Fibroblast of gingiva (primary cell): ENCODE data around the gene PKN1.

Experiments
- DNase-seq: peaks from one replicate; pipeline ENCODE4 v3.0.0-alpha.2; 2011; ENCODE audit warnings: low read depth

PKN1 gene

GRCh38 chr19:14515501-14516047 lies 82.5 kb downstream of the PKN1 start:
- DNase-seq, result no peak

GRCh38 chr19:14516048-14516534 lies 83.0 kb downstream of the PKN1 start:
- no peak for DNase-seq

GRCh38 chr19:14516746-14517438 lies 83.8 kb downstream of the PKN1 start:
- DNase-seq, result no peak

- DNase-seq, result peak; percentile 29
Observed at GRCh38 chr19:14517446-14517839, 84.3 kb downstream of the PKN1 start.

GRCh38 chr19:14517840-14518505 lies 84.9 kb downstream of the PKN1 start, which contains the start of gene DNAJB1:
Gene DNAJB1 (minus strand): TSS chr19:14518397. CDS start chr19:14518349, 48 bp downstream.
- DNase-seq, result peak; percentile 82

GRCh38 chr19:14519245-14519859 lies 86.2 kb downstream of the PKN1 start:
- no peak for DNase-seq

GRCh38 chr19:14519860-14520407 lies 86.8 kb downstream of the PKN1 start:
- DNase-seq, result peak; percentile 48

- no peak for DNase-seq
Observed at GRCh38 chr19:14520543-14520942, 87.4 kb downstream of the PKN1 start.
